Upper lobe of right lung (tissue), 1 donor: ENCODE data around the gene EPHA1. TPM values are rescaled to one million over a fixed set of nuclear protein-coding genes. Genes with fewer than 3 reads are reported as not detected.

Source experiments
- ATAC-seq: fragments of 200-7000 bp; cut with Tn5 transposase; one replicate; pipeline ENCODE4 v1.9.1; 2020; ENCODE audit warnings: mild to moderate bottlenecking, moderate library complexity
- DNase-seq: peaks from one replicate; pipeline ENCODE4 v3.0.0-alpha.2; 2020
- H3K27ac ChIP-seq: fragments of 200-600 bp; one replicate; pipeline ENCODE4 v1.8.0; 2022
- H3K27me3 ChIP-seq: fragments of 200-600 bp; one replicate; pipeline ENCODE4 v1.8.0; 2022; ENCODE audit warnings: mild to moderate bottlenecking
- H3K36me3 ChIP-seq: fragments of 200-600 bp; one replicate; pipeline ENCODE4 v1.8.0; 2022
- H3K4me1 ChIP-seq: fragments of 200-600 bp; one replicate; pipeline ENCODE4 v1.8.0; 2022
- H3K4me3 ChIP-seq: fragments of 200-600 bp; one replicate; pipeline ENCODE4 v1.8.0; 2022; ENCODE audit warnings: mild to moderate bottlenecking
- H3K9me3 ChIP-seq: fragments of 200-600 bp; one replicate; pipeline ENCODE4 v1.8.0; 2022
- CTCF ChIP-seq: fragments of 200-600 bp; IDR thresholded peaks from one replicate; pipeline ENCODE4 v1.8.0; 2022; ENCODE audit warnings: antibody characterized with exemption
- intact Hi-C: fragments of 100-400 bp; cut with DNase I; formaldehyde crosslinking; loops from one replicate; pipeline ENCODE4 v1.11.0; 2022
- total RNA-seq: library from RNA; stranded (reverse); fragmentation: NEBNext Ultra II Directional; extraction: Animal tissue kit (Norgen Biotek cat#: 25700); gene quantifications from one replicate; pipeline ENCODE4 v1.2.1, GENCODE V29; 2021
- donor health status: DM: no; HTN: yes; CAD: no; lungs with severe emphysema.

The EPHA1 gene
- total RNA-seq, 1 donor from 2014 or later: 13.9 TPM

- intact Hi-C loops: no loop called here
- Histone ChIP-seq H3K27me3 (no peaks in the 10 kb centered on the region), H3K9me3 (no peaks in the 10 kb centered on the region), H3K36me3 (no peaks in the 10 kb centered on the region), H3K4me1 (no peaks in the 10 kb centered on the region), H3K27ac (no peak overlapping the region), H3K4me3 (no peak overlapping the region)
- no peak for ATAC-seq
- no peak for DNase-seq
- TF ChIP-seq CTCF: no peak
These were observed 38.8 kb upstream of the EPHA1 start for GRCh38 chr7:143447466-143447865.

GRCh38 chr7:143444785-143445184 is 36.1 kb upstream of the EPHA1 start:
- Histone ChIP-seq H3K27ac (no peak overlapping the region), H3K36me3 (no peaks in the 10 kb centered on the region), H3K9me3 (no peaks in the 10 kb centered on the region), H3K4me1 (no peaks in the 10 kb centered on the region), H3K4me3 (no peak overlapping the region), H3K27me3 (no peaks in the 10 kb centered on the region)
- ATAC-seq: no peak
- DNase-seq: no peak
- no peak for TF ChIP-seq CTCF
- intact Hi-C loops: no loop called here

- no peaks in the 10 kb centered on the region for H3K27me3 ChIP-seq
- DNase-seq (no peak), ATAC-seq (no peak)
- H3K27ac ChIP-seq: no peak overlapping the region
- no peak for TF ChIP-seq CTCF
- no peaks in the 10 kb centered on the region for H3K36me3 ChIP-seq
- intact Hi-C loops: no loop called here
- H3K4me1 ChIP-seq: no peaks in the 10 kb centered on the region
- no peaks in the 10 kb centered on the region for H3K9me3 ChIP-seq
- H3K4me3 ChIP-seq: no peak overlapping the region
These were observed 35.6 kb upstream of the EPHA1 start for GRCh38 chr7:143444063-143444782.

GRCh38 chr7:143443153-143443552 is 34.5 kb upstream of the EPHA1 start, which contains the start of gene TAS2R60:
TAS2R60 (plus strand) TSS chr7:143443453; CDS start chr7:143443453, 0 bp downstream.
- DNase-seq: no peak
- ATAC-seq: no peak
- no peak within 1 kb of the TSS for H3K4me3 ChIP-seq
- intact Hi-C loops: no loop called here
- H3K36me3 ChIP-seq: no peaks in the 10 kb centered on the region
- no peak for TF ChIP-seq CTCF
- H3K27ac ChIP-seq: no peak within 1 kb of the TSS
- H3K9me3 ChIP-seq: no peaks in the 10 kb centered on the region
- H3K27me3 ChIP-seq: no peaks in the 10 kb centered on the region
- H3K4me1 ChIP-seq: no peaks in the 10 kb centered on the region

GRCh38 chr7:143439866-143440265 is 31.2 kb upstream of the EPHA1 start:
- no peak for TF ChIP-seq CTCF
- H3K9me3 ChIP-seq: no peaks in the 10 kb centered on the region
- no peak overlapping the region for H3K27ac ChIP-seq
- no peaks in the 10 kb centered on the region for H3K36me3 ChIP-seq
- intact Hi-C loops: no loop called here
- H3K27me3 ChIP-seq: no peaks in the 10 kb centered on the region
- no peaks in the 10 kb centered on the region for H3K4me1 ChIP-seq
- H3K4me3 ChIP-seq: no peak overlapping the region
- DNase-seq (no peak), ATAC-seq (no peak)
